Astrocyte (in vitro differentiated cells and primary cell): ENCODE measurements around the gene OTOG. TPM values are rescaled to one million over a fixed set of nuclear protein-coding genes. Genes with fewer than 3 reads are reported as not detected.

Experiments
- DNase-seq: peaks from one replicate; pipeline ENCODE4 v3.0.0-alpha.2; 2010; ENCODE audit warnings: low read depth
- FAIRE-seq: peaks from 2 replicates; lab custom pipeline; 2011; peaks lifted over from hg19 to GRCh38; lab: Jason Lieb, UNC
- H2AFZ ChIP-seq: 2 replicates; pipeline ENCODE4 v1.6.0; 2012; ENCODE audit warnings: low read depth, low read length, inconsistent platforms
- H3K27ac ChIP-seq: 2 replicates; pipeline ENCODE4 v1.5.1; 2011; ENCODE audit warnings: low read depth, low read length, inconsistent platforms
- H3K27me3 ChIP-seq: 2 replicates; pipeline ENCODE4 v1.6.0; 2011; ENCODE audit warnings: low read length, inconsistent platforms; ENCODE audit not compliant: insufficient read depth
- H3K36me3 ChIP-seq: 2 replicates; pipeline ENCODE4 v1.5.1; 2011; ENCODE audit warnings: low read length, inconsistent platforms; ENCODE audit not compliant: insufficient read depth
- H3K4me1 ChIP-seq: 2 replicates; pipeline ENCODE4 v1.5.1; 2011; ENCODE audit warnings: low read length, inconsistent platforms; ENCODE audit not compliant: insufficient read depth
- H3K4me2 ChIP-seq: 2 replicates; pipeline ENCODE4 v1.6.0; 2012; ENCODE audit warnings: low read length, inconsistent platforms
- H3K4me3 ChIP-seq: 2 replicates; pipeline ENCODE4 v1.5.1; 2011; ENCODE audit warnings: low read depth, mild to moderate bottlenecking, low read length, inconsistent platforms; ENCODE audit not compliant: insufficient read depth
- H3K79me2 ChIP-seq: 2 replicates; pipeline ENCODE4 v1.6.0; 2012; ENCODE audit warnings: mild to moderate bottlenecking, low read length, inconsistent platforms; ENCODE audit not compliant: insufficient read depth
- H3K9ac ChIP-seq: 2 replicates; pipeline ENCODE4 v1.6.0; 2012; ENCODE audit warnings: mild to moderate bottlenecking, low read length, inconsistent platforms
- H3K9me3 ChIP-seq: 2 replicates; pipeline ENCODE4 v1.5.1; 2012; ENCODE audit warnings: low read depth, mild to moderate bottlenecking, low read length, inconsistent platforms; ENCODE audit not compliant: insufficient read depth
- H4K20me1 ChIP-seq: 2 replicates; pipeline ENCODE4 v1.6.0; 2012; ENCODE audit warnings: low read length, inconsistent platforms; ENCODE audit not compliant: insufficient read depth
- H3K27ac Mint-ChIP-seq: one replicate; pipeline ENCODE4 v1.8.0; 2021; ENCODE audit warnings: mild to moderate bottlenecking, mixed read lengths; ENCODE audit not compliant: unreplicated experiment
- H3K27me3 Mint-ChIP-seq: one replicate; pipeline ENCODE4 v1.8.0; 2021; ENCODE audit warnings: low read depth, mixed read lengths; ENCODE audit not compliant: unreplicated experiment
- H3K36me3 Mint-ChIP-seq: one replicate; pipeline ENCODE4 v1.8.0; 2021; ENCODE audit warnings: low read depth, mixed read lengths; ENCODE audit not compliant: unreplicated experiment
- H3K4me1 Mint-ChIP-seq: one replicate; pipeline ENCODE4 v1.8.0; 2021; ENCODE audit warnings: low read depth, mixed read lengths; ENCODE audit not compliant: unreplicated experiment
- H3K4me3 Mint-ChIP-seq: one replicate; pipeline ENCODE4 v1.8.0; 2021; ENCODE audit warnings: mild to moderate bottlenecking, moderate library complexity, mixed read lengths; ENCODE audit not compliant: unreplicated experiment
- H3K9me3 Mint-ChIP-seq: one replicate; pipeline ENCODE4 v1.8.0; 2021; ENCODE audit warnings: mild to moderate bottlenecking, mixed read lengths; ENCODE audit not compliant: unreplicated experiment
- CTCF ChIP-seq: IDR thresholded peaks from 2 replicates; pipeline ENCODE4 v1.5.1; 2011; ENCODE audit warnings: low read depth, mild to moderate bottlenecking, inconsistent platforms, low read length, moderate library complexity; ENCODE audit not compliant: insufficient read depth
- EZH2 ChIP-seq: IDR thresholded peaks from 2 replicates; pipeline ENCODE4 v1.6.1; 2012; ENCODE audit warnings: mild to moderate bottlenecking, low read length, inconsistent platforms; ENCODE audit not compliant: insufficient read depth
- total RNA-seq: library from RNA; stranded (reverse); gene quantifications from 2 replicates; pipeline ENCODE4 v1.2.1, GENCODE V29; 2021

Gene OTOG
- total RNA-seq, 1 donor from 2014 or later, result not detected

- H3K4me3 ChIP-seq, result no peak overlapping the region
- H4K20me1 ChIP-seq, result no peaks in the 10 kb centered on the region
- H3K9me3 Mint-ChIP-seq, result peaks cover 5% of the 10 kb centered on the region
- no peaks in the 10 kb centered on the region for H3K36me3 Mint-ChIP-seq
- H3K27ac Mint-ChIP-seq, result no peak overlapping the region
- H2AFZ ChIP-seq, result no peak overlapping the region
- H3K4me3 Mint-ChIP-seq, result no peak overlapping the region
- DNase-seq, result no peak
- no peaks in the 10 kb centered on the region for H3K79me2 ChIP-seq
- TF ChIP-seq EZH2 (no peak), CTCF (no peak)
- no peaks in the 10 kb centered on the region for H3K4me1 Mint-ChIP-seq
- no peak for FAIRE-seq
- peaks cover 46% of the 10 kb centered on the region for H3K27me3 Mint-ChIP-seq
- peaks cover 31% of the 10 kb centered on the region for H3K27me3 ChIP-seq
- no peaks in the 10 kb centered on the region for H3K36me3 ChIP-seq
- H3K4me1 ChIP-seq, result no peaks in the 10 kb centered on the region
- H3K4me2 ChIP-seq, result no peak overlapping the region
- H3K9ac ChIP-seq, result no peak overlapping the region
- no peaks in the 10 kb centered on the region for H3K9me3 ChIP-seq
- no peak overlapping the region for H3K27ac ChIP-seq
These were observed 144.9 kb downstream of the OTOG start for GRCh38 chr11:17691976-17692375.

- H2AFZ ChIP-seq, result no peak overlapping the region
- no peak overlapping the region for H3K4me3 Mint-ChIP-seq
These were observed 145.9 kb downstream of the OTOG start for GRCh38 chr11:17692931-17693330.

More at GRCh38 chr11:17692931-17693330, 145.9 kb downstream of the OTOG start:
- Histone ChIP-seq H3K79me2 (no peaks in the 10 kb centered on the region), H4K20me1 (no peaks in the 10 kb centered on the region), H3K4me3 (no peak overlapping the region), H3K9me3 (no peaks in the 10 kb centered on the region), H3K27ac (no peak overlapping the region), H3K27me3 (peaks cover 31% of the 10 kb centered on the region), H3K36me3 (no peaks in the 10 kb centered on the region), H3K4me2 (no peak overlapping the region), H3K9ac (no peak overlapping the region), H3K4me1 (no peaks in the 10 kb centered on the region)
- no peak for DNase-seq
- no peak overlapping the region for H3K27ac Mint-ChIP-seq
- no peaks in the 10 kb centered on the region for H3K36me3 Mint-ChIP-seq
- H3K4me1 Mint-ChIP-seq, result no peaks in the 10 kb centered on the region
- H3K27me3 Mint-ChIP-seq, result peaks cover 49% of the 10 kb centered on the region
- TF ChIP-seq CTCF (no peak), EZH2 (no peak)
- H3K9me3 Mint-ChIP-seq, result peaks cover 4% of the 10 kb centered on the region
- no peak for FAIRE-seq
